ENCODE data around the gene DIAPH2.

Gene DIAPH2

GRCh38 chrX:97284531-97284930, 599.9 kb downstream of the DIAPH2 start:
- no peak for TF ChIP-seq TAF1 (IDR thresholded peaks at IDR 0.05; ENCODE audit: borderline replicate concordance, low read depth, low read length)
- no peak for TF ChIP-seq POLR2AphosphoS5 (IDR thresholded peaks at IDR 0.05; ENCODE audit: low read depth, low read length)
- TF ChIP-seq POLR2A (IDR thresholded peaks at IDR 0.05; ENCODE audit: low read depth, low read length) = no peak
- DNase-seq (ENCODE audit: insufficient read length) = no peak
- no peak for FAIRE-seq

GRCh38 chrX:97290199-97290598, 605.6 kb downstream of the DIAPH2 start:
- no peak for TF ChIP-seq POLR2A (IDR thresholded peaks at IDR 0.05; ENCODE audit: low read depth, low read length)
- no peak for TF ChIP-seq POLR2AphosphoS5 (IDR thresholded peaks at IDR 0.05; ENCODE audit: low read depth, low read length)
- no peak for TF ChIP-seq TAF1 (IDR thresholded peaks at IDR 0.05; ENCODE audit: borderline replicate concordance, low read depth, low read length)
- DNase-seq (ENCODE audit: insufficient read length) = no peak
- no peak for FAIRE-seq

- TF ChIP-seq TAF1 (IDR thresholded peaks at IDR 0.05; ENCODE audit: borderline replicate concordance, low read depth, low read length) = no peak
- no peak for TF ChIP-seq POLR2AphosphoS5 (IDR thresholded peaks at IDR 0.05; ENCODE audit: low read depth, low read length)
- TF ChIP-seq POLR2A (IDR thresholded peaks at IDR 0.05; ENCODE audit: low read depth, low read length) = no peak
Observed at GRCh38 chrX:97294041-97294440, 609.4 kb downstream of the DIAPH2 start.

GRCh38 chrX:97295954-97296353, 611.3 kb downstream of the DIAPH2 start:
- TF ChIP-seq POLR2AphosphoS5 (IDR thresholded peaks at IDR 0.05; ENCODE audit: low read depth, low read length) (no peak), POLR2A (IDR thresholded peaks at IDR 0.05; ENCODE audit: low read depth, low read length) (no peak), TAF1 (IDR thresholded peaks at IDR 0.05; ENCODE audit: borderline replicate concordance, low read depth, low read length) (no peak)
- FAIRE-seq (no peak), DNase-seq (ENCODE audit: insufficient read length) (no peak)

More at GRCh38 chrX:97294041-97294440, 609.4 kb downstream of the DIAPH2 start:
- FAIRE-seq = no peak
- no peak for DNase-seq (ENCODE audit: insufficient read length)

- DNase-seq (ENCODE audit: insufficient read length) (no peak), FAIRE-seq (no peak)
- no peak for TF ChIP-seq POLR2AphosphoS5 (IDR thresholded peaks at IDR 0.05; ENCODE audit: low read depth, low read length)
- TF ChIP-seq TAF1 (IDR thresholded peaks at IDR 0.05; ENCODE audit: borderline replicate concordance, low read depth, low read length) = no peak
- TF ChIP-seq POLR2A (IDR thresholded peaks at IDR 0.05; ENCODE audit: low read depth, low read length) = no peak
Observed at GRCh38 chrX:97306771-97307470, 622.3 kb downstream of the DIAPH2 start.

GRCh38 chrX:97308171-97308570, 623.5 kb downstream of the DIAPH2 start:
- no peak for DNase-seq (ENCODE audit: insufficient read length)
- no peak for FAIRE-seq
- no peak for TF ChIP-seq POLR2A (IDR thresholded peaks at IDR 0.05; ENCODE audit: low read depth, low read length)
- TF ChIP-seq TAF1 (IDR thresholded peaks at IDR 0.05; ENCODE audit: borderline replicate concordance, low read depth, low read length) = no peak
- TF ChIP-seq POLR2AphosphoS5 (IDR thresholded peaks at IDR 0.05; ENCODE audit: low read depth, low read length) = no peak

- no peak for TF ChIP-seq POLR2A (IDR thresholded peaks at IDR 0.05; ENCODE audit: low read depth, low read length)
- TF ChIP-seq POLR2AphosphoS5 (IDR thresholded peaks at IDR 0.05; ENCODE audit: low read depth, low read length) = no peak
- no peak for TF ChIP-seq TAF1 (IDR thresholded peaks at IDR 0.05; ENCODE audit: borderline replicate concordance, low read depth, low read length)
- FAIRE-seq = no peak
Observed at GRCh38 chrX:97309487-97310116, 625.0 kb downstream of the DIAPH2 start.

GRCh38 chrX:97310373-97310772, 625.7 kb downstream of the DIAPH2 start:
- FAIRE-seq = no peak
- TF ChIP-seq POLR2AphosphoS5 (IDR thresholded peaks at IDR 0.05; ENCODE audit: low read depth, low read length) (no peak), POLR2A (IDR thresholded peaks at IDR 0.05; ENCODE audit: low read depth, low read length) (no peak), TAF1 (IDR thresholded peaks at IDR 0.05; ENCODE audit: borderline replicate concordance, low read depth, low read length) (no peak)
- no peak for DNase-seq (ENCODE audit: insufficient read length)

More at GRCh38 chrX:97309487-97310116, 625.0 kb downstream of the DIAPH2 start:
- no peak for DNase-seq (ENCODE audit: insufficient read length)

GRCh38 chrX:97311066-97311778, 626.6 kb downstream of the DIAPH2 start:
- TF ChIP-seq TAF1 (IDR thresholded peaks at IDR 0.05; ENCODE audit: borderline replicate concordance, low read depth, low read length) (no peak), POLR2AphosphoS5 (IDR thresholded peaks at IDR 0.05; ENCODE audit: low read depth, low read length) (no peak), POLR2A (IDR thresholded peaks at IDR 0.05; ENCODE audit: low read depth, low read length) (no peak)
- FAIRE-seq (peak; percentile 74), DNase-seq (ENCODE audit: insufficient read length) (no peak)

- FAIRE-seq (no peak), DNase-seq (ENCODE audit: insufficient read length) (no peak)
- TF ChIP-seq POLR2A (IDR thresholded peaks at IDR 0.05; ENCODE audit: low read depth, low read length) (no peak), TAF1 (IDR thresholded peaks at IDR 0.05; ENCODE audit: borderline replicate concordance, low read depth, low read length) (no peak)
Observed at GRCh38 chrX:97314345-97314744, 629.7 kb downstream of the DIAPH2 start.

GRCh38 chrX:97315939-97316338, 631.3 kb downstream of the DIAPH2 start:
- DNase-seq (ENCODE audit: insufficient read length) = no peak
- FAIRE-seq = no peak

More at GRCh38 chrX:97315939-97316338, 631.3 kb downstream of the DIAPH2 start:
- TF ChIP-seq POLR2A (IDR thresholded peaks at IDR 0.05; ENCODE audit: low read depth, low read length) (no peak), TAF1 (IDR thresholded peaks at IDR 0.05; ENCODE audit: borderline replicate concordance, low read depth, low read length) (no peak), POLR2AphosphoS5 (IDR thresholded peaks at IDR 0.05; ENCODE audit: low read depth, low read length) (no peak)

Measured in GM12892 (cell line).